ENCODE results near the gene EIF2S2.

The EIF2S2 gene

DNA sequence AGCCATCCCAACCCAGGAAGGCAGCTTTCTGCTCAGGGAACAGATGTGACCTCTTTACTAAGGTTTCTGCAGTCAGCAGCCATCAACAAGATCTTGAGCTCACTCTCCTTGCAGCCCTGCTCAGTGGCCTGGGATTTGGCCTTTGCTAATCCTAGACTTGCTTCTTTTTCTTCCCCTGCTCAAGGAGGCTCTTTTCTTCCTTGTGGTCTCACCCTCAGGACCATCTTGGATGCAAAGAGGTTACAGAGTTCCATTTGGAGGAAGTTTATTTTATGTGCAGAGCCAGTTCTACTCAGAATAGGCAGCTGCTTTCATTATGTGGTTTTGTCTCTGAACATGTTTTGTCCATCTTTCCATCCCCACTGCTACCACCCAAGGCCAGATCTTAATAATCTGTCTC, 69.0 kb downstream of the EIF2S2 start:
- DNase-seq (ENCODE audit: low read depth), result no peak
- H3K4me3 ChIP-seq (ENCODE audit: low read depth, low read length), result no peak overlapping the region
- TF ChIP-seq, protein P1, sequence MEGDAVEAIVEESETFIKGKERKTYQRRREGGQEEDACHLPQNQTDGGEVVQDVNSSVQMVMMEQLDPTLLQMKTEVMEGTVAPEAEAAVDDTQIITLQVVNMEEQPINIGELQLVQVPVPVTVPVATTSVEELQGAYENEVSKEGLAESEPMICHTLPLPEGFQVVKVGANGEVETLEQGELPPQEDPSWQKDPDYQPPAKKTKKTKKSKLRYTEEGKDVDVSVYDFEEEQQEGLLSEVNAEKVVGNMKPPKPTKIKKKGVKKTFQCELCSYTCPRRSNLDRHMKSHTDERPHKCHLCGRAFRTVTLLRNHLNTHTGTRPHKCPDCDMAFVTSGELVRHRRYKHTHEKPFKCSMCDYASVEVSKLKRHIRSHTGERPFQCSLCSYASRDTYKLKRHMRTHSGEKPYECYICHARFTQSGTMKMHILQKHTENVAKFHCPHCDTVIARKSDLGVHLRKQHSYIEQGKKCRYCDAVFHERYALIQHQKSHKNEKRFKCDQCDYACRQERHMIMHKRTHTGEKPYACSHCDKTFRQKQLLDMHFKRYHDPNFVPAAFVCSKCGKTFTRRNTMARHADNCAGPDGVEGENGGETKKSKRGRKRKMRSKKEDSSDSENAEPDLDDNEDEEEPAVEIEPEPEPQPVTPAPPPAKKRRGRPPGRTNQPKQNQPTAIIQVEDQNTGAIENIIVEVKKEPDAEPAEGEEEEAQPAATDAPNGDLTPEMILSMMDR (IDR thresholded peaks at IDR 0.05; ENCODE audit: insufficient read depth, low read depth, low read length, missing control alignments), result no peak

DNA sequence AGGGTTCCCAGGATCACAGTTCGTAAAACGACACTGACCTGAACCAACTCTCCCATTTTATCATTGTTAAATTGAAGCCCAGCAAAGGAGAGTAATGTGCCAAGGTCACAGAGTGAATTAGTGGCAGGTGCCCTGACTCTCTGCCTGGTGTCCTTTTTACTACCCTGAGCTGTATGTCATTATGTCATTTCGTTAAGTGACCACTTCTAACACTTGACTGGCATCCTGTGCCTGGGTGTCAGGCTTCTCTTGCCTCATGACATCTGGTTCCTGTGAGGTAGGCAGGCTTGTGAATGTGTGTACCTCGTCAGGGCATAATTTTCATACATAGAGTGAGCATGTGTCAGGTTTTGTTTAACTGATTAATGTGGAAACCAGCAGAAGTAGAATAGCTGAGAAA, 69.8 kb downstream of the EIF2S2 start:
- TF ChIP-seq, protein P1 (IDR thresholded peaks at IDR 0.05; ENCODE audit: insufficient read depth, low read depth, low read length, missing control alignments), result no peak
- no peak for DNase-seq (ENCODE audit: low read depth)
- no peak overlapping the region for H3K4me3 ChIP-seq (ENCODE audit: low read depth, low read length)

DNA sequence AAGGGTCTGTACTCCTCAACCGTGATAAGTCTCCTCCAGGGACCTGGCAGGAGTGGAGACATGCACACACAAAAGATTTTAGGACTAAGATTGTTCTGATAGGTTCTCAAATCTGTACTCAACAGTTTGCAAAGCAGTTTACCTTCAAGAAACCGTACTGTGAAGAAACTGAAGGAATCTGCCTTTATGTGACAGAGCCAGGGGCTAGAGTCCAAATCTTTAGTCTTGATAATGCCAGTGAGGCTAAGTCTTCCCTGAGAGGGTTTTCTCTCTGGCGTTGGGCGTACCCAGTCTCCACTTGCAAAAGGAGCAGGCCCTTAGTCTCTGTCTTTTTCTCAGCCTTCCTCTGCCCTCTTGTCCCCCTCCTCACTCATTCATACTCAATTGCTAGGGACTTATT, 70.8 kb downstream of the EIF2S2 start:
- TF ChIP-seq, protein P1 (IDR thresholded peaks at IDR 0.05; ENCODE audit: insufficient read depth, low read depth, low read length, missing control alignments), result no peak
- H3K4me3 ChIP-seq (ENCODE audit: low read depth, low read length), result no peak overlapping the region
- no peak for DNase-seq (ENCODE audit: low read depth)

DNA sequence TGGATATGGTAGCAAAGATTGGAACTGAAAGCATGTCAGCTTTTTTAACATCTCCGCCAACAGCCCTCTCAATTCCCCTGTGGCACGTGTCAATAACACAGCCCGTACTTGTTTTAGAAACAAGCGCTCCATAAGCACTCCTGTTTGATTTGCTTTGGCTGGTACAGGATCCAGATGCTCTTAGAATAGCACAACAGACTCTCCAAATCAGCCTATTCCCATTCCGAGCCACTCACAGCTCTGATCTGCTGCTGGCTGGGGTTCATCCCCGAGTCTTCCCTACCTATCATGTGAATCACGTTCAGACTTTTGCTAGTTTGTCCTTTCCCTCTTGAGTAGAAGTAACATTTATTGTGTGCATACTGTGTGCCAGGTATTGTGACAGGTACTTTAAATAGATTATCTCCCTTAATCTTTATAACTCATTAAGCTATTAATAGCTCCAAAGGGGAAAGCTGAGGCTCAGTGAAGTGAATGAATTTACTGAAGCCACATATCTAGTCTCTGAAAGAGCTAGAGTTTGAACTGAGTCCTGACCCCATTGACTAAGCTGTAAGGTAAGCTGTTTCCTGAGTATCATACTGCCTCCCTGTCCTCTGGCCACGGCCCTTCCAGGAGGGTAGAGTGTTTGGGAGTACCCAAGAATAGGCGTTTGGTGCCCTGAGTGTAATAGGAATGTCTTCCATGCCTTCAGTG, 71.6 kb downstream of the EIF2S2 start:
- H3K4me3 ChIP-seq (ENCODE audit: low read depth, low read length), result no peak overlapping the region
- TF ChIP-seq, protein P1 (IDR thresholded peaks at IDR 0.05; ENCODE audit: insufficient read depth, low read depth, low read length, missing control alignments), result no peak
- DNase-seq (ENCODE audit: low read depth), result no peak

All from GM12865 (cell line).